IMR-90 (cell line): ENCODE results near the gene BRF1. TPM values are rescaled to one million over a fixed set of nuclear protein-coding genes. Genes with fewer than 3 reads are reported as not detected.

Source experiments
- ATAC-seq: fragments of 200-7000 bp; cut with Tn5 transposase; 2 replicates; pipeline ENCODE4 v1.9.1; 2020; ENCODE audit warnings: low read depth, mild to moderate bottlenecking, moderate library complexity
- BruUV-seq: library from RNA; stranded (reverse); fragments of 400-500 nt; replicated peaks from 2 replicates; lab custom pipeline; 2021; lab: Mats Ljungman, UMichigan
- CTCF ChIA-PET: fragments of 300-600 bp; formaldehyde crosslinking; extraction: SDS; loops from one replicate; lab custom pipeline; 2021; ENCODE audit warnings: antibody characterized with exemption; lab: Yijun Ruan, JAX
- POLR2A ChIA-PET: fragments of 300-600 bp; sonication (Branson Sonifier 250); formaldehyde crosslinking; loops from one replicate; lab custom pipeline; 2022; ENCODE audit warnings: antibody characterized with exemption; ENCODE audit not compliant: unreplicated experiment; lab: Charles Lee
- DNase-seq: peaks from one replicate; pipeline ENCODE4 v3.0.0; 2013
- H2AFZ ChIP-seq: replicated peaks from 2 replicates; pipeline ENCODE3; 2013; ENCODE audit warnings: low read length, mild to moderate bottlenecking; ENCODE audit not compliant: poor library complexity
- H2AK5ac ChIP-seq: 2 replicates; pipeline ENCODE4 v1.6.1; 2013; ENCODE audit warnings: low read depth, low read length, inconsistent platforms
- H2AK9ac ChIP-seq: replicated peaks from 2 replicates; pipeline ENCODE3; 2013; ENCODE audit warnings: mild to moderate bottlenecking, low read depth, low read length, moderate library complexity; ENCODE audit not compliant: poor library complexity
- H2BK120ac ChIP-seq: 2 replicates; pipeline ENCODE4 v1.6.1; 2013; ENCODE audit warnings: low read depth, low read length, inconsistent platforms
- H2BK15ac ChIP-seq: 3 replicates; pipeline ENCODE4 v1.6.1; 2013; ENCODE audit warnings: low read depth, low read length, inconsistent platforms
- H2BK20ac ChIP-seq: 2 replicates; pipeline ENCODE4 v1.6.1; 2013; ENCODE audit warnings: low read depth, mild to moderate bottlenecking, inconsistent platforms, low read length, moderate library complexity
- H2BK5ac ChIP-seq: 2 replicates; pipeline ENCODE4 v1.6.1; 2013; ENCODE audit warnings: mild to moderate bottlenecking, low read depth, low read length, inconsistent platforms; ENCODE audit not compliant: poor library complexity, severe bottlenecking
- H3K14ac ChIP-seq: replicated peaks from 2 replicates; pipeline ENCODE4 v1.6.1; 2013; ENCODE audit warnings: low read depth, low read length, inconsistent platforms
- H3K18ac ChIP-seq: 2 replicates; pipeline ENCODE4 v1.6.1; 2013; ENCODE audit warnings: low read depth, low read length, control low read depth
- H3K23ac ChIP-seq: 2 replicates; pipeline ENCODE4 v1.6.1; 2013; ENCODE audit warnings: low read depth, low read length, inconsistent platforms
- H3K27ac ChIP-seq: 2 replicates; pipeline ENCODE4 v1.5.1; 2013; ENCODE audit warnings: mild to moderate bottlenecking, control low read depth, low read length; ENCODE audit not compliant: insufficient read depth
- H3K27me3 ChIP-seq: 2 replicates; pipeline ENCODE4 v1.6.1; 2013; ENCODE audit warnings: low read length; ENCODE audit not compliant: control insufficient read depth, insufficient read depth
- H3K36me3 ChIP-seq: 2 replicates; pipeline ENCODE4 v1.6.1; 2013; ENCODE audit warnings: low read length, mixed read lengths; ENCODE audit not compliant: control insufficient read depth, insufficient read depth
- H3K4ac ChIP-seq: 2 replicates; pipeline ENCODE4 v1.6.1; 2013; ENCODE audit warnings: low read depth, low read length, inconsistent platforms
- H3K4me1 ChIP-seq: 2 replicates; pipeline ENCODE4 v1.6.1; 2013; ENCODE audit warnings: low read length, mixed read lengths; ENCODE audit not compliant: control insufficient read depth, insufficient read depth
- H3K4me2 ChIP-seq: 2 replicates; pipeline ENCODE4 v1.6.1; 2013; ENCODE audit warnings: low read depth, mild to moderate bottlenecking, control low read depth, low read length, moderate library complexity
- H3K4me3 ChIP-seq: 2 replicates; pipeline ENCODE4 v1.5.1; 2013; ENCODE audit warnings: low read depth, mild to moderate bottlenecking, control low read depth, low read length, moderate library complexity; ENCODE audit not compliant: insufficient read depth
- H3K56ac ChIP-seq: 2 replicates; pipeline ENCODE4 v1.6.1; 2013; ENCODE audit warnings: low read length, inconsistent platforms; ENCODE audit not compliant: insufficient read depth; ENCODE audit errors: extremely low read depth
- H3K79me1 ChIP-seq, 2 experiments: 2 replicates each; pipeline ENCODE4 v1.6.1; 2013; ENCODE audit warnings: low read length in 2 of 2, inconsistent platforms in 1 of 2, low read depth in 1 of 2
- H3K9ac ChIP-seq: 2 replicates; pipeline ENCODE4 v1.6.1; 2013; ENCODE audit warnings: low read depth, low read length, control low read depth
- H3K9me1 ChIP-seq: 2 replicates; pipeline ENCODE4 v1.6.1; 2013; ENCODE audit warnings: low read length, inconsistent platforms; ENCODE audit not compliant: insufficient read depth
- H3K9me3 ChIP-seq: 2 replicates; pipeline ENCODE4 v1.6.1; 2013; ENCODE audit warnings: low read length; ENCODE audit not compliant: control insufficient read depth, insufficient read depth
- H4K20me1 ChIP-seq: 2 replicates; pipeline ENCODE4 v1.6.1; 2013; ENCODE audit warnings: low read length, inconsistent platforms; ENCODE audit not compliant: insufficient read depth
- H4K5ac ChIP-seq: 2 replicates; pipeline ENCODE4 v1.6.1; 2013; ENCODE audit warnings: mild to moderate bottlenecking, low read depth, low read length, control low read depth
- H4K8ac ChIP-seq, 2 experiments: 2 replicates each; pipeline ENCODE4 v1.6.1; 2013; ENCODE audit warnings: low read depth in 2 of 2, low read length in 2 of 2, control low read depth in 1 of 2, inconsistent platforms in 1 of 2
- H4K91ac ChIP-seq: 2 replicates; pipeline ENCODE4 v1.6.1; 2013; ENCODE audit warnings: low read depth, low read length, inconsistent platforms; ENCODE audit not compliant: insufficient read depth
- CEBPB ChIP-seq: IDR thresholded peaks from 2 replicates; pipeline ENCODE4 v1.6.1; 2012; ENCODE audit warnings: low read depth, low read length, improper control_type of control experiment
- CTCF ChIP-seq: conservative IDR thresholded peaks from 2 replicates; pipeline ENCODE4 v1.5.1; 2012; ENCODE audit warnings: mild to moderate bottlenecking, low read depth, low read length, improper control_type of control experiment
- FOS ChIP-seq: fragments of 150-350 bp; IDR thresholded peaks from 2 replicates; pipeline ENCODE4 v1.6.1; 2016; ENCODE audit warnings: low read depth, low read length
- MAFK ChIP-seq: IDR thresholded peaks from 2 replicates; pipeline ENCODE4 v1.6.1; 2012; ENCODE audit warnings: low read depth, low read length, improper control_type of control experiment
- MAZ ChIP-seq: IDR thresholded peaks from 2 replicates; pipeline ENCODE4 v1.6.1; 2012; ENCODE audit warnings: low read depth, mild to moderate bottlenecking, low read length, improper control_type of control experiment, moderate library complexity, borderline replicate concordance
- MXI1 ChIP-seq: IDR thresholded peaks from 2 replicates; pipeline ENCODE4 v1.6.1; 2012; ENCODE audit warnings: low read depth, mild to moderate bottlenecking, low read length, moderate library complexity, borderline replicate concordance
- POLR2A ChIP-seq: IDR thresholded peaks from 2 replicates; pipeline ENCODE4 v1.6.1; 2012; ENCODE audit warnings: mild to moderate bottlenecking, low read depth, low read length
- RCOR1 ChIP-seq: IDR thresholded peaks from 2 replicates; pipeline ENCODE4 v1.6.1; 2012; ENCODE audit warnings: mild to moderate bottlenecking, low read length, improper control_type of control experiment; ENCODE audit not compliant: insufficient replicate concordance
- RFX5 ChIP-seq: IDR thresholded peaks from 2 replicates; pipeline ENCODE4 v1.8.0; 2012; ENCODE audit warnings: low read depth, mild to moderate bottlenecking, low read length, moderate library complexity
- SMC3 ChIP-seq: fragments of 150-350 bp; IDR thresholded peaks from 2 replicates; pipeline ENCODE4 v1.6.1; 2016; ENCODE audit warnings: low read depth, mild to moderate bottlenecking, antibody characterized with exemption, low read length, moderate library complexity
- USF2 ChIP-seq: fragments of 150-350 bp; IDR thresholded peaks from 2 replicates; pipeline ENCODE4 v1.6.1; 2017; ENCODE audit warnings: mild to moderate bottlenecking, antibody characterized with exemption, low read length, low read depth
- WGBS, 2 experiments: methylation state at CpG; one replicate each; pipeline versions ENCODE4 v1.1.5 to v1.1.7; 2013; ENCODE audit warnings: missing lambda C conversion rate in 2 of 2; ENCODE audit not compliant: insufficient read length in 1 of 2; ENCODE audit errors: extremely low coverage in 2 of 2; 5-methylcytosine and 5-hydroxymethylcytosine counted together
- dilution Hi-C: fragments of 300-500 bp; cut with HindIII; formaldehyde crosslinking; loops from one replicate; pipeline ENCODE4 v1.14.3; 2018; ENCODE audit warnings: low sequenced_read_pairs; ENCODE audit not compliant: unreplicated experiment
- in situ Hi-C: fragments of 300-500 bp; cut with MboI; formaldehyde crosslinking; loops from 3 replicates; pipeline ENCODE4 v1.14.3; 2019; ENCODE audit warnings: low sequenced_read_pairs, inconsistent platforms, mixed read lengths
- intact Hi-C: fragments of 100-400 bp; cut with micrococcal nuclease; formaldehyde crosslinking; loops from 2 replicates; pipeline ENCODE4 v1.10.0; 2022
- polyA plus RNA-seq, 3 experiments: library from polyadenylated mRNA; depleted of rRNA; stranded (reverse); fragments of >200 nt; gene quantifications; 2 replicates each; pipeline ENCODE4 v1.2.3, GENCODE V29; 2012; ENCODE audit warnings: low replicate concordance in 1 of 3
- total RNA-seq: library from RNA; depleted of rRNA; stranded (reverse); fragments of >200 nt; gene quantifications from 2 replicates; pipeline ENCODE4 v1.2.3, GENCODE V29; 2012

Gene BRF1
- total and polyA plus RNA-seq, 2 of the 4 experiments (the other 2 are of a cell fraction): 12.4 to 16.7 TPM

- no peak overlapping the region for H2BK15ac ChIP-seq
- no peak overlapping the region for H3K18ac ChIP-seq
- intact Hi-C loops: no loop called here
- TF ChIP-seq CEBPB (no peak), MXI1 (no peak), RCOR1 (no peak), MAFK (no peak), SMC3 (no peak), USF2 (no peak), CTCF (no peak), RFX5 (no peak), FOS (no peak), MAZ (no peak), POLR2A (no peak)
- H4K20me1 ChIP-seq: peaks cover 12% of the 10 kb centered on the region
- BruUV-seq: no TSS peak
- no peaks in the 10 kb centered on the region for H3K27me3 ChIP-seq
- no peak overlapping the region for H4K91ac ChIP-seq
- dilution Hi-C loops: no loop called here
- no peak overlapping the region for H3K14ac ChIP-seq
- ChIA-PET CTCF (no interaction called here), POLR2A (no interaction called here)
- H2BK120ac ChIP-seq: no peak overlapping the region
- H3K4me1 ChIP-seq: no peaks in the 10 kb centered on the region
- no peak overlapping the region for H4K5ac ChIP-seq
- H3K79me1 ChIP-seq: peaks cover 0 to 21% of the 10 kb centered on the region in 2 experiments; a peak in 3 of 4 replicates
- H3K4me3 ChIP-seq: no peak overlapping the region
- no peaks in the 10 kb centered on the region for H3K9me3 ChIP-seq
- H3K9me1 ChIP-seq: 0 out of 2 replicates have a peak, but pooled peaks cover 5% of the 10 kb centered on the region
- 100% methylated on average over 3 of the region's 11 CpGs; no CpG with 5 or more reads in 1 of the 2 experiments for whole genome bisulfite sequencing, 2 experiments
- H3K56ac ChIP-seq: no peak overlapping the region
- no peak overlapping the region for H3K9ac ChIP-seq
- H2AK9ac ChIP-seq: no peak overlapping the region
- DNase-seq: no peak
- no peak overlapping the region for H2AFZ ChIP-seq
- no peak for ATAC-seq
- no peak overlapping the region for H2AK5ac ChIP-seq
- H3K4me2 ChIP-seq: no peak overlapping the region
- no peak overlapping the region for H3K27ac ChIP-seq
- in situ Hi-C loops: no loop called here
- H2BK5ac ChIP-seq: no peak overlapping the region
- H2BK20ac ChIP-seq: no peak overlapping the region
- peaks cover 9% of the 10 kb centered on the region for H3K36me3 ChIP-seq
- no peak overlapping the region for H3K4ac ChIP-seq
- H3K23ac ChIP-seq: no peak overlapping the region
- no peak overlapping the region for H4K8ac ChIP-seq
Observed at GRCh38 chr14:105269405-105269804, 31.4 kb downstream of the BRF1 start.
